Ishikawa (cell line): Measurements from ENCODE around the gene CEP76.

Source experiments
- CEBPB ChIP-seq: IDR thresholded peaks from 2 replicates; pipeline ENCODE4 v1.6.1; 2012
- CREB1 ChIP-seq: IDR thresholded peaks from 2 replicates; pipeline ENCODE4 v1.6.1; 2012; ENCODE audit warnings: low read depth
- EGR1 ChIP-seq: IDR thresholded peaks from 2 replicates; pipeline ENCODE4 v1.6.1; 2012
- EP300 ChIP-seq: IDR thresholded peaks from 2 replicates; pipeline ENCODE4 v1.6.1; 2012; ENCODE audit warnings: borderline replicate concordance
- FOXM1 ChIP-seq: IDR thresholded peaks from 2 replicates; pipeline ENCODE4 v1.6.1; 2012; ENCODE audit warnings: low read depth, borderline replicate concordance
- MAX ChIP-seq: IDR thresholded peaks from 2 replicates; pipeline ENCODE4 v1.6.1; 2012
- NFIC ChIP-seq: IDR thresholded peaks from 2 replicates; pipeline ENCODE4 v1.6.1; 2012
- RAD21 ChIP-seq: IDR thresholded peaks from 2 replicates; pipeline ENCODE4 v1.6.1; 2012; ENCODE audit warnings: low read depth
- REST ChIP-seq: IDR thresholded peaks from 2 replicates; pipeline ENCODE4 v1.6.1; 2012; ENCODE audit warnings: low read depth, mild to moderate bottlenecking
- TAF1 ChIP-seq: IDR thresholded peaks from 2 replicates; pipeline ENCODE4 v1.6.1; 2012; ENCODE audit warnings: low read depth, mild to moderate bottlenecking
- TCF12 ChIP-seq: IDR thresholded peaks from 2 replicates; pipeline ENCODE4 v1.6.1; 2012; ENCODE audit warnings: low read depth
- TEAD4 ChIP-seq: IDR thresholded peaks from 2 replicates; pipeline ENCODE4 v1.6.1; 2012
- USF1 ChIP-seq: IDR thresholded peaks from 2 replicates; pipeline ENCODE4 v1.6.1; 2012
- YY1 ChIP-seq: IDR thresholded peaks from 2 replicates; pipeline ENCODE4 v1.6.1; 2012; ENCODE audit warnings: low read depth
- ZBTB7A ChIP-seq: IDR thresholded peaks from 2 replicates; pipeline ENCODE4 v1.6.1; 2012; ENCODE audit warnings: low read depth

Gene CEP76

GRCh38 chr18:12654971-12655370 lies 47.6 kb downstream of the CEP76 start:
- TF ChIP-seq EP300 (no peak), FOXM1 (no peak), NFIC (no peak), TAF1 (no peak), USF1 (no peak), MAX (no peak), TEAD4 (no peak), CEBPB (no peak), REST (no peak), YY1 (no peak), TCF12 (no peak), EGR1 (no peak), ZBTB7A (no peak), CREB1 (no peak), RAD21 (no peak)

GRCh38 chr18:12652861-12653401 lies 49.6 kb downstream of the CEP76 start:
- TF ChIP-seq FOXM1 (no peak), REST (no peak), CREB1 (no peak), USF1 (no peak), TCF12 (no peak), CEBPB (no peak), TEAD4 (no peak), NFIC (no peak), YY1 (no peak), EGR1 (no peak), EP300 (no peak), MAX (no peak), ZBTB7A (no peak), RAD21 (no peak), TAF1 (no peak)

- no peak for TF ChIP-seq TCF12
- TF ChIP-seq CREB1: no peak
- no peak for TF ChIP-seq YY1
- TF ChIP-seq EP300: no peak
- TF ChIP-seq REST: no peak
- TF ChIP-seq TAF1: no peak
- no peak for TF ChIP-seq USF1
- TF ChIP-seq TEAD4: no peak
- TF ChIP-seq EGR1: no peak
- TF ChIP-seq RAD21: no peak
- no peak for TF ChIP-seq MAX
- TF ChIP-seq FOXM1: no peak
- no peak for TF ChIP-seq CEBPB
- TF ChIP-seq ZBTB7A: no peak
- no peak for TF ChIP-seq NFIC
Observed at GRCh38 chr18:12651651-12652050, 50.9 kb downstream of the CEP76 start.

GRCh38 chr18:12647773-12648172 lies 54.8 kb downstream of the CEP76 start:
- no peak for TF ChIP-seq YY1
- no peak for TF ChIP-seq TAF1
- TF ChIP-seq CREB1: no peak
- no peak for TF ChIP-seq EP300
- no peak for TF ChIP-seq TCF12
- no peak for TF ChIP-seq REST
- TF ChIP-seq FOXM1: no peak
- no peak for TF ChIP-seq EGR1
- no peak for TF ChIP-seq RAD21
- no peak for TF ChIP-seq ZBTB7A
